HL-60 (cell line): Measurements from ENCODE around the gene NCOA3.

Source experiments
- DNase-seq, 2 experiments: peaks; one replicate each; pipeline ENCODE4 v3.0.0-alpha.2; 2010 to 2020; ENCODE audit warnings: low read depth in 1 of 2, low spot score in 1 of 2
- H3K27ac ChIP-seq: fragments of 250-450 bp; sonication (Bioruptor Pico); replicated peaks from 2 replicates; pipeline ENCODE4 v1.5.1; 2020; ENCODE audit warnings: mild to moderate bottlenecking, moderate library complexity
- H3K27me3 ChIP-seq: fragments of 250-450 bp; sonication (Bioruptor Pico); 2 replicates; pipeline ENCODE4 v1.5.1; 2021; ENCODE audit warnings: mild to moderate bottlenecking, moderate library complexity; ENCODE audit not compliant: insufficient read depth, poor library complexity, severe bottlenecking
- H3K4me3 ChIP-seq: replicated peaks from 2 replicates; pipeline ENCODE4 v1.5.1; 2011; ENCODE audit warnings: mild to moderate bottlenecking, control low read depth, low read length; ENCODE audit not compliant: insufficient read depth
- CTCF ChIP-seq: IDR thresholded peaks from one replicate; pipeline ENCODE4 v1.5.1; 2011; ENCODE audit warnings: low read length, control low read depth, inconsistent platforms; ENCODE audit not compliant: insufficient read depth
- GABPA ChIP-seq: IDR thresholded peaks from 2 replicates; pipeline ENCODE4 v1.6.1; 2012; ENCODE audit warnings: low read depth
- POLR2AphosphoS5 ChIP-seq: IDR thresholded peaks from 2 replicates; pipeline ENCODE4 v1.6.1; 2012; ENCODE audit warnings: low read depth
- REST ChIP-seq: IDR thresholded peaks from 2 replicates; pipeline ENCODE4 v1.6.1; 2012; ENCODE audit warnings: low read depth; ENCODE audit not compliant: insufficient replicate concordance
- SPI1 ChIP-seq: IDR thresholded peaks from 2 replicates; pipeline ENCODE4 v1.6.1; 2012; ENCODE audit warnings: low read depth, mild to moderate bottlenecking, borderline replicate concordance

The NCOA3 gene

GRCh38 chr20:47689731-47690130 lies 188.0 kb downstream of the NCOA3 start:
- TF ChIP-seq REST: no peak
- no peak for TF ChIP-seq POLR2AphosphoS5
- TF ChIP-seq SPI1: no peak
- TF ChIP-seq GABPA: no peak
- TF ChIP-seq CTCF: no peak
- no peak for DNase-seq
- H3K27ac ChIP-seq: no peak overlapping the region
- no peak overlapping the region for H3K4me3 ChIP-seq
- H3K27me3 ChIP-seq: no peaks in the 10 kb centered on the region

GRCh38 chr20:47691625-47692024 lies 189.9 kb downstream of the NCOA3 start:
- TF ChIP-seq SPI1: no peak; the same call in 1 of the 2 replicates
- TF ChIP-seq POLR2AphosphoS5: no peak
- TF ChIP-seq CTCF: no peak
- H3K27me3 ChIP-seq: no peaks in the 10 kb centered on the region
- DNase-seq: no peak
- no peak overlapping the region for H3K4me3 ChIP-seq
- no peak overlapping the region for H3K27ac ChIP-seq

GRCh38 chr20:47694021-47694818 lies 192.5 kb downstream of the NCOA3 start:
- TF ChIP-seq GABPA (no peak), SPI1 (no peak), REST (no peak), POLR2AphosphoS5 (no peak), CTCF (no peak)
- Histone ChIP-seq H3K27me3 (no peaks in the 10 kb centered on the region), H3K4me3 (no peak overlapping the region), H3K27ac (peak overlapping the region; percentile 69)
- DNase-seq: no peak
